HEK293T (cell line): ENCODE measurements around the gene DLG5.

Experiments
- BHLHE40 ChIP-seq: fragments of 450-650 bp; IDR thresholded peaks from 2 replicates; pipeline ENCODE4 v1.6.1; 2016; ENCODE audit warnings: mild to moderate bottlenecking, moderate library complexity, borderline replicate concordance
- SUZ12 ChIP-seq: fragments of 450-650 bp; IDR thresholded peaks from 2 replicates; pipeline ENCODE4 v1.6.1; 2016; ENCODE audit warnings: mild to moderate bottlenecking
- TARDBP ChIP-seq: fragments of 450-650 bp; IDR thresholded peaks from 2 replicates; pipeline ENCODE4 v1.6.1; 2016

DNA sequence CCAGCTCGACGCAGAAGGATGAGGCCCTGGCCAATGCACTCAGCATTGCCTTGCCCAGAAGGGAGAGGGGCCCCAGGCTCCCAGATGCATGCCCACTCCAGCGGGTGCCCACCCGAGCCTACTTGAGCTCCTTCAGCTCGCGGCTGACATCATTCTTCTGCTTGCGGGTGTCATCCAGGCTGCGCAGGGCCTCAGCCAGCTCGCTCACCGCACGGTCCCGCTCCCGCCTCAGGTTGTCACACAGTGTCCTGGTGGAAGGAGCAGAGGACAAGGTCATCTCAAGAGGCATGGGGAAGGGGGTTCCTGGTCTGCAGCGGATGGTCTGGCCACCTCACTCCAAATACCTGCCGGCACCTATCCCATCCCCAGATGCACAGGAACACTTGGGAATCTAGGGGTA is 92.8 kb downstream of the DLG5 start:
- TF ChIP-seq BHLHE40 = no peak
- TF ChIP-seq SUZ12 = no peak
- no peak for TF ChIP-seq TARDBP
